ENCODE data around the gene IRF9.
A peak's percentile ranks its signal among the peaks of the same experiment; 100 is the strongest.

The IRF9 gene

DNA sequence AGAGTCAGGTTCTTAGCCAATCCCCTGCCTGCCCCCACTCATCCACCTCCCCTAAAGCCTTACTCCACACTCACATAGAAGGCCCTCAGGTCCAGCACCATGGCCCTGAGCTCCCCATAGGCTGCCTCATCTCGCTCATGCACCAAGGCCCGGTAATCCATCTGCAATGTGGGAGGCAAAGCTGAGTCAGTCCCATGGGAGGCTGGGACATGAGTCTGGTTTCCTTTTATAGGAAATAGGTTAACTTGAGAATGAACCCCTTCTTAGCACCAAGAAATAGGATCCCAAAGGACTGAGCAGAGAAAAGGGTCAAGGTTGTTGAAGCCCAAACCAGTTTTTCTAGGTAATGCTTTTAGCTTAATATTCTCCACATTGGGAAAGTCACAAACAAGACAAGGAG lies 17.6 kb upstream of the IRF9 start:
- no peaks in the 10 kb centered on the region for H3K27me3 ChIP-seq
- TF ChIP-seq, protein P1, sequence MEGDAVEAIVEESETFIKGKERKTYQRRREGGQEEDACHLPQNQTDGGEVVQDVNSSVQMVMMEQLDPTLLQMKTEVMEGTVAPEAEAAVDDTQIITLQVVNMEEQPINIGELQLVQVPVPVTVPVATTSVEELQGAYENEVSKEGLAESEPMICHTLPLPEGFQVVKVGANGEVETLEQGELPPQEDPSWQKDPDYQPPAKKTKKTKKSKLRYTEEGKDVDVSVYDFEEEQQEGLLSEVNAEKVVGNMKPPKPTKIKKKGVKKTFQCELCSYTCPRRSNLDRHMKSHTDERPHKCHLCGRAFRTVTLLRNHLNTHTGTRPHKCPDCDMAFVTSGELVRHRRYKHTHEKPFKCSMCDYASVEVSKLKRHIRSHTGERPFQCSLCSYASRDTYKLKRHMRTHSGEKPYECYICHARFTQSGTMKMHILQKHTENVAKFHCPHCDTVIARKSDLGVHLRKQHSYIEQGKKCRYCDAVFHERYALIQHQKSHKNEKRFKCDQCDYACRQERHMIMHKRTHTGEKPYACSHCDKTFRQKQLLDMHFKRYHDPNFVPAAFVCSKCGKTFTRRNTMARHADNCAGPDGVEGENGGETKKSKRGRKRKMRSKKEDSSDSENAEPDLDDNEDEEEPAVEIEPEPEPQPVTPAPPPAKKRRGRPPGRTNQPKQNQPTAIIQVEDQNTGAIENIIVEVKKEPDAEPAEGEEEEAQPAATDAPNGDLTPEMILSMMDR (IDR thresholded peaks at IDR 0.05) = no peak
- H3K4me3 ChIP-seq (ENCODE audit: low read depth in 1 of 2, low read length in 1 of 2) = no peak overlapping the region
- H3K36me3 ChIP-seq = peaks cover 13% of the 10 kb centered on the region
- H3K27ac ChIP-seq = no peak overlapping the region
- H3K9me3 ChIP-seq = no peaks in the 10 kb centered on the region
- peaks cover 47 to 49% of the 10 kb centered on the region in 2 experiments for H3K4me1 ChIP-seq (ENCODE audit: control insufficient read depth in 1 of 2, insufficient read depth in 1 of 2, low read depth in 1 of 2, low read length in 1 of 2)

DNA sequence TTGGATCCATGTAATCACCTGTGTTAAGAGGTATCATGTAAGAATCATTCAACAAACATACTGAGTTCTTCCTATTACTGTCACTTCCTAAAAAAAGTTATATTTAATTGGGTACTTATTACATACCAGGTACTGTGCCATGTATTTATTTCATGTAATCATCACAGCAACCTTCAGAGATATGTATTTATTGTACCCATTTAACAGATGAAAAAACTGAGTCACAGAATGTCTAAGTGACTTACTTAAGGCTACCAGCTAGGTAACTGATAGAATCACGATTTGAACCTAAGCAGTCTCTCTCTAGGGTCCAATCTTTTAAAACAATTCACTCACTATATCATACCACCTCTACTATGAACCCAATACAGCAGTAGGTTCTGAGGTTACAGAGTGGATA lies 16.6 kb upstream of the IRF9 start:
- H3K4me1 ChIP-seq (ENCODE audit: control insufficient read depth in 1 of 2, insufficient read depth in 1 of 2, low read depth in 1 of 2, low read length in 1 of 2) = peaks cover 54 to 55% of the 10 kb centered on the region in 2 experiments
- no peaks in the 10 kb centered on the region for H3K9me3 ChIP-seq
- no peaks in the 10 kb centered on the region for H3K27me3 ChIP-seq
- H3K27ac ChIP-seq = no peak overlapping the region
- H3K4me3 ChIP-seq (ENCODE audit: low read depth in 1 of 2, low read length in 1 of 2) = no peak overlapping the region
- H3K36me3 ChIP-seq = peaks cover 13% of the 10 kb centered on the region
- TF ChIP-seq, protein P1 (IDR thresholded peaks at IDR 0.05) = no peak

DNA sequence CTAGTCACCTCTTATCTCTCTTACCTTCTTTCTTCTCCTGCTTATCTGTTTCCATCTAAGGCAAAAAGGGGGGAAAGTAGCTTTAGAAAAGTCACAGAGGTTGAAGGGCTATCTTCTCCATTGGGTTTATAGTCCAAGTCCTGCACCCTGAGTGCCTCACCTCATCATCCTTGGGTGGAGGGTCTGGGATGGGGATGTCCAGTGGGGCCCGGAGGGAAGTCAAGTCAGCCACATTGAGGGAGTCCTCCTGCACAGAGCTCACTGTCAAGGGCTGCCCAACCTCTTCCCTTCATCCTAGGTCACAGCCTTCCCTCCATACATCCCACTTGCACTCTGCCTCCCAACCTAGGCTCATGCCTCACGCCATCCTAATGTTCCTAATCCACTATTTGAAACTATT lies 15.8 kb upstream of the IRF9 start:
- peaks cover 18% of the 10 kb centered on the region for H3K36me3 ChIP-seq
- peak overlapping the region in 1 of 2 experiments; percentile 99 for H3K4me3 ChIP-seq (ENCODE audit: low read depth in 1 of 2, low read length in 1 of 2)
- TF ChIP-seq, protein P1 (IDR thresholded peaks at IDR 0.05) = no peak
- peaks cover 52 to 53% of the 10 kb centered on the region in 2 experiments for H3K4me1 ChIP-seq (ENCODE audit: control insufficient read depth in 1 of 2, insufficient read depth in 1 of 2, low read depth in 1 of 2, low read length in 1 of 2)
- no peaks in the 10 kb centered on the region for H3K27me3 ChIP-seq
- peak overlapping the region; percentile 97 for H3K27ac ChIP-seq
- no peaks in the 10 kb centered on the region for H3K9me3 ChIP-seq

DNA sequence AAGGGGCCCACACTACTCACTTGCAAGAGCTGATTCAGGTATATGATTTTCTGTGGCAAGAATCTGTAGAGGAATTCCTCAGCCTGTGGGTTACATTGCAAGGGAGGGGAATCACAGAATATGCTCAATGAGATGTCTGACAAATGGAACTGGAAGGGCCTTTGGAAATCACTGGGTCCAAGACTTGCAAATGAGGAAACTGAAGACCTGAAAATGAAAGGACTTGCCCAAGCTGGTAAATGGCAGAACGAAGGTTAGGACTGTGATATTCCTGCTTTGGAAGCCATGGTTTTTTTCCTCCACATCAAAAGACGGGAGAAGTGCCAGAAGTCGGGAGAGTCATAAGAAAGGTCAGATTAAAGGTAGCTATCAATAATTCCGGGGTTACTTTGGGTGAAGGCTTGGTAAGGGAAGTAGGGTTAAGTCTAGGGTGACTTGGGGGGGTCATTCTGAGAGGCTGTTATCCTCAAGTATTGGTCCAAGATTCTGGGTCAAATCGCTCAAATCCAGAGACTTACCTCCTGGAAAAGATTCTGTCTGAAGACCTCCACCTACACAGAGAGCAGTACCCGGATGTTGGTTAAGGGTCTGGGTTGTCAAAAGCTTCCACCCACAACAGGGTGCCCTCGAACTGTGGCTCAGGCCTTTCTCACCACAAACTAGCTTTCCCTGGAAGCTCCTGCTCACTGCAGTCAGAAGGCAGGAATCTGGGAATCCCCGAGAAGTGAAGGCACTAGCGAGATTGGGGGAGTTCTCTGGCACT lies 15.2 kb upstream of the IRF9 start:
- no peaks in the 10 kb centered on the region for H3K27me3 ChIP-seq
- peaks cover 24% of the 10 kb centered on the region for H3K36me3 ChIP-seq
- H3K4me3 ChIP-seq (ENCODE audit: low read depth in 1 of 2, low read length in 1 of 2) = peak overlapping the region; percentile 90 to 99
- peaks cover 46% of the 10 kb centered on the region in 2 experiments for H3K4me1 ChIP-seq (ENCODE audit: control insufficient read depth in 1 of 2, insufficient read depth in 1 of 2, low read depth in 1 of 2, low read length in 1 of 2)
- no peaks in the 10 kb centered on the region for H3K9me3 ChIP-seq
- TF ChIP-seq, protein P1 (IDR thresholded peaks at IDR 0.05) = no peak
- peak overlapping the region; percentile 97 for H3K27ac ChIP-seq

DNA sequence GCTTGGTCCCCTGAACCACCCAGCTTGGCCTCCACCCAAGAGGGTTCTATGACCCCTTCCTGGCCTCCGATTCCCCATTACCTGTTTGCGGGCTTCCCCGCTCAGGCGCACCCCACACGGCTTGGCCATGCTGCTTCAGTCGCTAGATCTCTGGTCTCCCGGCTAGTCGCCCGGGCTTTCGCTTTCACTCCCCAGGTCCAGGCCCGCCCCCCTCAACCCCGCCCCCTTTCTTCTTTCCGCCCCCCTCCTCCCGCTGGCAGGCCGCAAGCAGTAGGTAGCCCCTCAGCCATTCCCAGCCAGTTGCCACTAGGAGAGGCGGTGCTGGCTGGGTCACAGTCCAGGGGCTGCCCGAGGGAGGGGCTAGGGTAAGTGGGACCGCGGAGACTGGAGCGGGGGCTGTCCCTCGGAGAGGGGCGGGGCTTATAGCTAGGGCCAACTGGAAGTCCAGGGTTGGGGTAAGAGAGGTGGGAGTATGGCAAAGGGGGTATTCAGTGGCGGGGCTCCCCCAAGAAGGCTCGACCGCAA lies 14.6 kb upstream of the IRF9 start, which contains the start of gene PSME2:
Gene PSME2 (minus strand): TSS at position 158 of the 525 bp plus-strand sequence. CDS start 29 bp downstream, at position 129.
- Histone ChIP-seq H3K4me1 (ENCODE audit: control insufficient read depth in 1 of 2, insufficient read depth in 1 of 2, low read depth in 1 of 2, low read length in 1 of 2) (peaks cover 41 to 43% of the 10 kb centered on the region in 2 experiments), H3K9me3 (no peaks in the 10 kb centered on the region), H3K36me3 (peaks cover 31% of the 10 kb centered on the region), H3K27me3 (no peaks in the 10 kb centered on the region), H3K27ac (peak within 1 kb of the TSS; percentile 97), H3K4me3 (ENCODE audit: low read depth in 1 of 2, low read length in 1 of 2) (peak within 1 kb of the TSS; percentile 90 to 99)
- TF ChIP-seq, protein P1 (IDR thresholded peaks at IDR 0.05) = no peak
